Activated CD4-positive, alpha-beta T cell treated with anti-CD3 and anti-CD28 coated beads for 24 hours (primary cell): Measurements from ENCODE around the gene RNF149.
A peak's percentile ranks its signal among the peaks of the same experiment; 100 is the strongest.
"Not testable (repeated sequence)": the region's sequence is repeated elsewhere in the genome, so short reads cannot be mapped to it uniquely, and the experiment has no call there.

Experiments
- DNase-seq, 2 donors: peaks; one replicate each; pipeline ENCODE4 v3.0.0-alpha.2; 2020; ENCODE audit warnings: low read depth in 2 of 2

The RNF149 gene

GRCh38 chr2:101331202-101331601 is 22.7 kb upstream of the RNF149 start:
- DNase-seq = no peak

GRCh38 chr2:101330253-101330933 is 21.9 kb upstream of the RNF149 start:
- peak in 1 of 2 donors; percentile 29 for DNase-seq

GRCh38 chr2:101329026-101329425 is 20.5 kb upstream of the RNF149 start:
- DNase-seq = no peak

DNA sequence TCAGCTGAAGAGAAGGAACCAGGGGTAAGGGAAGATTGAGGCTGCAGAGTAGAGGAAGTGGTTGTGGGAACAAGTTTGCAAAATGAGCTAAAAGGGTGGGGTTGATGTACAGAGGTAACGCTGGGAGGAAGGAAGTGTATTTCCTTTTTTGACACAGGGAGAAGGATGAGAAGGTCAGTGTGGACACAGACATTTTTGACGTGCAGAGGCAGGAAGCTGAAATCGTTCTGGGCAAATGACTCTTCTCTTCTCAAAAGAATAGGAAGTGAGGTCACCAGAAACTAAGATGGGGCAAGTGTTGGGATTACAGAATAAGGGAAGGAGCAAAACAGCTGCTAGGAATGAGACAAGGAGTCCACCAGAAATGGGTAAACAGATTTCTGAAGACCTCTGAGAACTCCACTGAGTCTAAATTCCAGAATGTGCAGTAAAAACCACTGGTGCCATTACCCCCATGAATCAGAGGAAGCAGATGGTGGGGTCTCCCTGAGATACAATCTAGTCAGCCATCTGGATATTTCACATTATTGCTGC is 20.0 kb upstream of the RNF149 start:
- DNase-seq = no peak

DNA sequence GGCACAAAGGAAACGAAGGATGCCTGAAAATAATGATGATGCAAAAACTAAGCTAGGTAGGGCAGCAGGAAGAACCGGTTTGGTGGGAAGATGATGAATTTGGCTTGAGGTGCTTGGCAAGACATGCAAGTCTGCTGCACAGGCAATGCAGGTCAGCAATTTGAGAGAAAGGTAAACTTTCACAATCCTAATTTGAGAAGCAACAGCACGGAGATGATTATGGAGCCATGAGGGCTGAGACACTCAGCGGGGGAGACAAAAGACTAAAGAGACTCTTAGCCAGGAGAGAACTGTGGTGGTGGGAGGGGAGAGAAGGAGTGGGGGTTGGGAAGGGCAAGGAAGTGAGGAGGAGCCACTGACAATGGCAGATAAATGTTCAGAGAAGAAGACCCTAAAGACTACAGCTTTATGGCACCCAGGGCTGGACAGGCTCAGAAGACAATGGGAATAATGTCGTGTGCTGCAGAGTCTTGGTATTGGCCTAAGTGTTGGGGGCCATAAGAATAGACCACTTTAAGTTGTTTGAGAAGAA is 19.4 kb upstream of the RNF149 start:
- DNase-seq = no peak

DNA sequence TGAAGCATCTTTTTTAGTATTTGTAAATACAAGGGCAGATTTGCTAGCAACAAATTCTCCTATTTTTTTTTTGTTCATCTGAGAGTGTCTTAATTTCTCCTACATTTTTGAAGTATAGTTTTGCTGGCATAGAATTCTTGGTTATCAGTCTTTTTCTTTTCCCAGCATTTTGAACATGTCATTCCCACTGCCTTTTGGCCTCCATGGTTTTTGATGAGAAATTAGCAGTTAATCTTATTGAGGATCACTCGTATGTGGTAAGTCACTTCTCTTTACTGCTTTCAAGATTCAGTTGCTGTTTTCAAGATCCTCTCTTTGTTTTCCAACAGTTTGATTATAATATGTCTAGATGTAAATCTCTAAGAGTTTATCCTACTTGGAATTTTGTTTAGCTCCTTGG is 16.9 kb upstream of the RNF149 start:
- DNase-seq = no peak

GRCh38 chr2:101316568-101316967 is 8.1 kb upstream of the RNF149 start:
- DNase-seq = not testable (repeated sequence)

DNA sequence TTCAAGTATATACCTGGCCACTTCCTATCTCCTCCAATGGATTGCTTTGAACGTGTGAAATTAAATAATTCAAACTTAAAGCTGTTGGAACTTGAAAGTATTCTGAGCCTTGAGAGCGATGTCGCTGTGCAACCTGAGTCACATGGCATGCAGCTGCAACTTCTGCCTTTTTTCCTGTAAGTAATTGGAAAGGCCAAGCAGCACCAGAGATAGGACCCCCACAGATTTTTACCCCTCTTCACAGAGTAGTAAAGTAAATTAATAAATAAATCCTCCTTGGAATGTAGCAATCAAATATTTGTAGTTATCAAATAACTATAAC is 3.2 kb upstream of the RNF149 start:
- no peak for DNase-seq

DNA sequence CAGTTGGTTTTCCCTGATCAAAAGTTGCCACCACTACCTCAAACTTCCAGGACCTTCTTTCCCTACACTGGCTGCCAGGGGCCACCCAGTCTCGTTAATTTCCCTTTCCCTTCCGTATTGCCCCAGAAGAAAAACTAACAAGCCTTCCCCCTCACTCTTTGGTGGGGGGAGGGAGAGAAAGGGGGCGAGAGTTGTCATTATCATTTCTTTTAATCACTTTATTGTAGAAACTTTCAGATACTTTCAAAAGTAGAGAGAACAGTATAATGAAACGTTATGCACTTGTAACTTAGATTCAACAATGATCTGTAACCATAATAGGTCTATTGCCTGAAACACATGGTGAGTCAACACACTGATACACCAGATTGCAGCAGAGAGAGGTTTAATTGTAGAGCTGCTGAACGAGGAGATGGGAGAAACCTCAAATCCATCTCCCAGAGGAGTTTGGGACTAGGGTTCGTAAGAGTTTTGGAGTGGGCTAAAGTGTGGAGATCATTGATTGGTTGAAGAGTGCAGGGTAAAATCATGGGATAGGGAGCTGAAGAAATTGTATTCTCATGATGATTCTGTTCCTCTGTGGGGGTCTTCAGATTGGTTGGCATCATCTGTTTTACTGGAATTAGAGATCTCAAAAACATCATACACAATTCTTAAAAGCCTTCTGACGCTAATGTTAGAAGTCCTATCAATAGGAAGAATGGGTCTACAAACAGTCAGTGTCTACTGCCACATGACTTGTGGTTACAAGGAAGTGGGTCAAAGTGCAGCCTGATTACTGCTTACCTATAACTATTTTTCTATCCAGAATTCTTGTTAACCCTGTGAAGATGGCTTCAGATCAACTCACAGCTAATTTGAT is 2.6 kb upstream of the RNF149 start:
- no peak for DNase-seq

- DNase-seq = no peak
Measured at GRCh38 chr2:101310090-101310833, 1.8 kb upstream of the RNF149 start.

- peak in 1 of 2 donors; percentile 10 for DNase-seq
Measured at GRCh38 chr2:101307950-101308431, 510 bp downstream of the RNF149 start.

GRCh38 chr2:101307503-101307902 is 998 bp downstream of the RNF149 start:
- no peak for DNase-seq

GRCh38 chr2:101306410-101306809 is 2.1 kb downstream of the RNF149 start:
- DNase-seq = no peak

DNA sequence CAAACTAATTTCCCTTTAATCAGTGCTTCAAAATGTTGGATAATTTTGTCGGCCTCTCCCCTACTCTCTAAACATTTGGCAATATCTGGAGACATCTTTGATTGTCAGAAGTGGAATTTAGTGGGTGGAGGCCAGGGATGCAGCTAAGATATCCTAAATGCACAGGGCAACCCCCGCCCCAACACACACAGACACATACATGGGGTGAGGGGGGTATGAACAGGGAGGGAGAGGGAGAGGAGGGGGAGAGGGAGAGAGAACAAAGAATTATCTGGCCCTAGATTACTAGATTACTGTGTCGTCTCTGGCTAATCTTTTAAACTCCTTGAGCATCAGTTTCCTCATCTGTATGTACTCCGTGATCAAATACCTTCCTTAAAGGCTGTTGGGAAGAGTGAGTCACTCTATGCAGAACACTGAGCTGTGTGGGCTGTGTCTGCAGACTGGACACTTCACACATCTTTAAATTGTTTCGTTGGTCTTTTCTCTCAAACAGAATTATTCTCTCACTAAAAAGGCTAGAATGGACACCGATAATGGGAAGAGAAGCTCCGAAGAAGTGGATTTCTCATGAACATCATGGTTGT is 2.9 kb downstream of the RNF149 start:
- DNase-seq = no peak

GRCh38 chr2:101305035-101305434 is 3.5 kb downstream of the RNF149 start:
- DNase-seq = no peak

DNA sequence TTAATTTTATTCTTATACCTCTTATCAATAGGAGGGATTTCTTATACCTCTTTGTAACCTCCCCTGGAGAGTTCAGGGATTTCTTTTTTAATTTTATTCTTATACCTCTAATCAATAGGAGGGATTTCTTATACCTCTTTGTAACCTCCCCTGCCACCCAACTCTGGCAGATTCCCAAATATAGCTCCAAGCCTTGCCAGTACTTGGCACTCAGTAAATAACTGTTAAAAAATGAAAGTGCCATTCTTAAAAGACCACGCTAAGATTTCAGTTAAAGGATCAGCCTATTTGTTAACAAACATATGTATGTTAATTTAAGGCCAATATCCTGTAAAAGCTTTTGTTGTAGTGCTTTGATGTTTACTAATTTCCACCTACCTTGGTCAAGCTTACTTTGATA is 4.8 kb downstream of the RNF149 start:
- DNase-seq = no peak

GRCh38 chr2:101302016-101302415 is 6.5 kb downstream of the RNF149 start:
- no peak for DNase-seq

GRCh38 chr2:101300836-101301235 is 7.7 kb downstream of the RNF149 start:
- no peak for DNase-seq

DNA sequence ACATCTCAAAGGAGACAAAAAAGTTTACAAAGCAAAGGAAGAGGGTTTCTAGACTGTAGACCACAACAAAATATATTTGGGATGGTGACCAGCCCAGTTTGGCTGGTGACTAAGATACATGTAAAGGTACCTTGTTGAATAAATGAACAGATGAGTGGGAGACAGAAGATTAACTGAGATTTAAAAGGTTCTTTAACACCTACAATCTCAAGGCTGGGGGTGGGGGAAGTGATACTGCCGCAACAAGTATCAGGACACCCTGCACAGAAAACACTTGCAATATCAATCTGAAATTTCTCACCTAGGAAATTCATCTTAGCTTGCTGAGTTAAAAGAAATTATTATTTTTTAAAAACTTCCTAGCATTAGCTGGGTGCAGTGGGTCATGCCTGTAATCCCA is 8.3 kb downstream of the RNF149 start:
- DNase-seq = no peak

DNA sequence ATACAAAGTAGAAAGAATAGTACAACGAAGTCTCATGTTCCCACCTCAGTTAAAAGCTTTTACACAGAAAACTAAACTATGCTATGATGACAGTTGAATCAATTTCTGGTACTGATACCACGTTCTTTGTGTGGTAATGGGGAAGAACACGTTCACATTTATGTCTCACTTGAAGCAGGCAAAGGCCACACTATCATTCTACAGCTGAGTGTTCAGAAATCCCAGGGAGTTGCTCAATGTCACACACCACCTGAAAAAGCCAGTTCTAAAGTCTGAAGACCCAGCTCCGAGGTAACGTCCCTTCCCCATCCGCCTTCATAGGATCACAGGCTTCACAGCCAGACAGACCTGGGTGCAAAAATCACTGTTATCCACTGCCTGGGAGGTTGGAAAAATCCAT is 8.9 kb downstream of the RNF149 start:
- DNase-seq = no peak

- DNase-seq = no peak
Measured at GRCh38 chr2:101297383-101297782, 11.1 kb downstream of the RNF149 start.

DNA sequence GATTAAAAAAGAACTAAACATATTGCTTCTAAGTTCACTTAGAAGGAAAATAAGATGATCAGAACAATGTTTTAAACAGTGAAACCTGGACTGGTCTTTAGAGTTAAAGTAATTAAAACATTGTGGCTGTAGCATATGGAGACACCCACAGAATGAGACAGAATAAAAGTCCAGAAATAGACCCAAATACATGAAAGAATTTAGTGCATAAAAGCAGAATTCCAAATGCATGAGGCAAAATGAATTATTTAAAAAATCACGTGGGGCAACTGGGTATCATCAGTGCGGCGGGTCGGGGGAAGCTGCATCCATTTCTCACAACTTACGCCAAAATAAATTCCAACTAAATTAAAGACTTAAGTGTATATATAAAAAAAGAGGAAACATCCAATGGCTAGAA is 12.1 kb downstream of the RNF149 start:
- no peak for DNase-seq
